CD4-positive, alpha-beta T cell treated with Interleukin-15 for 4 hours (primary cell): ENCODE data around the gene PPP1R26.

ENCODE experiments used
- DNase-seq: peaks from one replicate; pipeline ENCODE4 v3.0.0-alpha.2; 2020; ENCODE audit warnings: low spot score

The PPP1R26 gene

DNA sequence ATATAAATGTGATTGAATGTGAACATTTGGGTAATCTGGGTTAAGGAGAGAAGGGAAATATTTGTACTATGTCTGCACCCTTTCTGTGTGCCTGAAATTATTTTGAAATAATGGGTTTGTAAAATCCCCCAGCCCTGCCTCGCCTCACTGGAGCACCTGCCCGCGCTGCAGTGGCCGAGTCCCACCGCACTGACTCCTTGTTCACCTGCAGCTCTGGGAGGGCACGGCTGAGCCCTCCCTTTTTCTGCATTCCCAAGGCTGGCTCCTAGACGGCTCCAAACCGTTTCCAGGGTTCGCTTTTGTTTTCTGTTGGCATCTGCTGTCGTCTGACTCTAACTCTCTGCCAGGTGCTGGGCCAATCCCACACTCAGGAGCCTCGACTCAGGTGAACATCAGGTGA lies 17.6 kb upstream of the PPP1R26 start:
- DNase-seq, result no peak

DNA sequence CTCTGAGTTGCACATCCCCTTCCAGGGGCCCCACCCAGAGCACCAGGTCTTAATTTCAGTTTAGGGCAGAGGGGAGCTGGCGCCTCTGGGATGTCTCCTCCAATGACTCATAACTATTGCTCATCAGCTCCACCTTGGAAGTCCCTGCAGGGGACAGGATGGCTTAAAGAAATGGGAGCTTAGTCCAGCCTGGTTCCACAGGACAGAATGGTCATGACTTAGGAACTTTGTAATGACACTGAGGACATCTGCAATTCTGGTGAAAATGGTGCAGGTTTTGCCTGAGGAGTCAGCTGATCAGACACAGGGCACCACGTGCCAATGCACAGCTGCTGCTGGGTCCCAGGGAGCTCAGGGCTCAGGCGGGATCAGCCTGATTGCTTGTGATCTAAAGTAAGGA lies 16.4 kb upstream of the PPP1R26 start:
- DNase-seq, result no peak

DNA sequence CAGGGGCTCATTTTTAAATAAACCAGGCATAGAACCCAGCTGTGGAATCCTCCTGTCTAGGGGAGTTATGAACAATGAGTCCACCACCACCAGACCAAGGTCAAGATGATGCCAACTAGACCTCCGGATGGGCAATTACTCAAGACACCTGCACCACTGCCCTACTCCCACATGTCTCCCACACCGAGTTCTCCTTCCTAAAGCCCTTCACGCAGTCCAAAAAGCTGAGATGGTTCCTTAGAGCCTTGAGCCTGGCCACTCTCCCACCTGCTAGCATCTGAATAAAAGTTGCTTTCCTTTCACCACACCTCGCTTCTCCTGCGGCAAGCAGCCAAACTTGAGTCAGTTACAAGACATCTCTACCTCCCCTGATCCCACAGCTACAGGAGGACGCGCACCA lies 15.4 kb upstream of the PPP1R26 start:
- DNase-seq, result no peak

DNA sequence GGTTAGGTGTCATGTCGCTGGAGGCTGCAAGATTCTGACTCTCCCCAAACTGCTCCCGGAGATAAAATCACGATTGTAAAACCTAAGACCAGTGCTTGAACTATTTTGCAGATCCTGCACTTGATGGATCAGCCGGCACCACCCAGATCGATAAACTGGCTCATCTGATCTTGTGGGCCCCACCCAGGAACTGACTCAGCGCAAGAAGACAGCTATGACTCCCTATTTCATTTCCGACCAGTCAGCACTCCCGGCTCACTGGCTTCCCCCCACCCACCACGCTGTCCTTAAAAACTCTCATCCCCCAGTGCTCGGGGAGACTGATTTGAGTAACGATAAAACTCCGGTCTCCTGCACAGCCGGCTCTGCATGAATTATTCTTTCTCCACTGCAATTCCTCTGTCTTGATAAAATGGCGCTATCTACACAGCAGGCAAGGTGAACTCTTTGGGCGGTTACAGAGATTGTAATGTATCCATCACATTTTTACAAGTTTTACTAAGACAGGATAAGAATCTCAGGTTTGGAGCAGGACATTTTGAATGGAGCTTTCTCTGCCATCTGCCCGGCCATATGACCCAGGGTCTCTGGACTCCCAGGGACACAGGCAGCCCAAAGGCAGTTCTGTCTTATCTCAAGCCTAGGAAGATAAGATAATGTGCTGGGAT lies 10.6 kb upstream of the PPP1R26 start:
- DNase-seq, result peak; percentile 57

DNA sequence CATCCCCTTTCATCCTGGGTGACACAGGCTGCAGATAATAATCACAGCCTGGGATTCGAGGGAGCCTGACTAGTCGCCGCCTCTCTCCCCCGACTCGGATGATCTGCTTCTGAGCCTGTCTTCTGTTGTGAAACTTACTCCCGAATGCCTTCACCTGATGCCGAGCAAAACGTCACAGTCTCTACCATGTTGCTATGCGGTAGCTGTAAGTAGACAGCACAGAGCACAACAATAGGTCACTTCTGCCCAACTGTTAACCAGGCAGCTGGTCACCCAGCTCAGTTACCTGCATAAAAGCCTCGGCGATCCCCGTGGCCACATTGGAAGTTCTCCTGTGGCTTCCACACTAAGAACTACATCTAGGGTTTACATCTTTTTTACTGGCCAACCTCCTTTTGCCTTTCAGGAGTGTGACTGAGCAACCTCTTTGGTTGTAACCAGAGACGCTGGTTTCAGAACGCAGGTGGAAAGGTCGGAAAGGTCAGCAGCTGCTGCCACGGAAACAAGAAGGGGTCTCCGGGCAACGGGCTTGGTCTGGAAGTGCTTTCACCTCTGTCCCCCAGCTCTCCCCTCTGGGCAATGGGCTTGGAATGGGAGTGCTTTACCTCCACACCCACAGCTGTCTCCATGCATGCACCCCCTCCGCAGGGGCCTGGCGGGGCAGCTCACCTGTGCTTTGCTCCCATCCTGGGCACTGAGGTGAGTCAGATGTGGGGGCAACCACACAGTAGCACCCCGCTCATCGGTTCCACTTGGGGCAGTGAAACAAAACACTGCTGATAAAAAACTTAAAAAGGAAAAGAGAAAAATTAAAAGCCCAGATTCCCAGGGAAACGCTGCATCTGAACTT lies 7.6 kb upstream of the PPP1R26 start:
- no peak for DNase-seq

DNA sequence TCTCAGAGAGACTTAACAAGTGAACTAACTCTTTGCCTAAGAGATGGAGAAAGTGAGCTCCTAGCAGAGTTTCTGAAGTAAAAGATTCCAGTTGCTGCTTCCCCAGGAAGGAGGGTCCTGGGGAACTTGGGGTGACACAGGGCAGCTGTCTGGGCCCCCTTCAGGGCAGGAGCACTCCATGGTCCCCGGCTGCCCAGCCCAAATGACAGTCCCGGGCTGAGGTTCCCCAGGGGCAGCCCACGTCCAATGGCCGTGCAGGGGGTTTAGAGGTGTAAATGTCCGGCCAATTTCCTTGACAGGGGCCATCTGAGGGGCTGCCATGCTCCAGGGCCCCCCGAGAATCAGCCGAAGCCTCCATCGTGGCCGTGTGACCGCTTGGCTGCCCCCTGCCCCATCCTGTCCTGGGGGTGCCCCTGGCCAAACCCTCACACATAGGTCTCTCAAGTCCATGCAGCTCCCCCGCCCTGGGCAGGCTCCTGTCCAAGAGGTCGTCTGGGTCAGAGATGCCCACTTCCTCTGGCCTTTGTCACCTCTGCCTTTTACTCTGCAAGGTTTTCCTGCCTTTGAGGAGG lies 5.5 kb upstream of the PPP1R26 start:
- DNase-seq, result no peak

DNA sequence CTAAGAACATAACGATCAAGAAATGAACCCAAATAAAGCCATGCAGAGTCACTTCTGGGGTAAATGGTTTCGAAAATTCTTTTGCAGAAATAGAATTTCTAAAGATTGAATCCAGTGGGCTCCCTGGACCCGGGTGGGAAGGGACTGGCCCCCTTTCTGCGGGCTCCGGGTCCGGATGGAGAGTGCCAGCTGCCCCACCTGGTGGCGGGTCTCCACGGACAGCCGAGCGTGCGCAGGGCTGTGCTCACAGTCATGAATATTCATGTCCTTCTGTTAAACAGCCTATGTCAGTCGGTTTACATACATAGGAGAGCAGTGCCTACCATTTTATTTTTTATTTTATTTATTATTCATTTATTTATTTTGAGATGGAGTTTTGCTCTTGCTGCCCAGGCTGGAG lies 4.7 kb upstream of the PPP1R26 start:
- no peak for DNase-seq

DNA sequence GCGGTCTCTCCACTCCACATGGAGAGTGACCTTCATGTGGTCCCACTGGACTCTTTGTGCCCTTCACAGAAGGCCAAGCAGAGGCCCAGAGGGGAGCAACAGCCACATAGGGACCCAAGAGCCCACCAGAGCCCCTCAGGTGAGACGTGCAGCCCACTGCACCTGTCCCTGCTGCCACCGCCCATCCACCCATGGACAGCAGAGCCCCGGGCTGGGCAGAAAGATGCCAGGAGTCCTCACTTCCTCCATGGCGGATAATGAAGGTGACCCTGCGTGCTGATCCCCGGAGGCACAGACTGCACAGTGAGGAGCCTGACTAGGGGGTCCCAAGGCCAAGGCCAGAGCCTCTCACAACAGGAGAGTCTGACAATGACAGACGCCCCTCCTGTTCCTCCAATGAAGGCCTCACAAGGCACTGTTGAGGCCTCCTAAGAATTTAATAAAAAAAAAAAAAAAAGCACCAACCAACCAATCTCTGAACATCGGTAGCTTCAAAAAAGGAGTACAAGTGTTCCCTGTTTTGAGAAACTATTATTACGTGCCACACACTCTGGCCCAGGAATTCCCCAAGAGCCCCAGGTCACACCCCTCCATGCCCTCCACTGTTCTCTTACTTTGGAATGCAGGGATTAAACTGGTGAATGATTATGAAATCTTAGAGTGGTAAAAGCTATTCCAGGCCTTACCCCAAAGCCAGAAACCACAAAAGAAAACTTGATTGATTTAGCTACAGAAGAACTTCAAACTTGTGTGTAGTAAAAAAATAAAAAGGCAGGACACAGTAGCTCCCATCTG lies 2.8 kb upstream of the PPP1R26 start:
- no peak for DNase-seq

DNA sequence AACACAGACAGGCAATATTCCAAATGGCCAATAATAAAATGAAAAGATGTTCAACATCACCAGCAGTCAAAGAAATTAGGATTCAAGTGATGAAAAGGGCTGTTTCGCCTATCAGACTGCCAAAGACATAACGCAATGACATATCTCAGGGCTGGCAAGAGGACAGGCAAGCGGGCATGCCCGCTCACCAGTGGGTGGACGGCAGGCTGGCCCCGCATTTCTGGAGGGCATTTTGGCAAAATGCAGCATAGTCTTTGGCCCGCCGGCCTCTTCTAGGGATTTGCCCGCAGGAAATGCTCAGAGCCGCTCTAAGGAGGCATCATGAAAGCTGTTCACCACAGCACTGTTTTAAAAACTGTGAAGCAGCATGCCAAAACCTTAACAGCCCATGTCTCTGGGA lies 1.4 kb upstream of the PPP1R26 start:
- no peak for DNase-seq

DNA sequence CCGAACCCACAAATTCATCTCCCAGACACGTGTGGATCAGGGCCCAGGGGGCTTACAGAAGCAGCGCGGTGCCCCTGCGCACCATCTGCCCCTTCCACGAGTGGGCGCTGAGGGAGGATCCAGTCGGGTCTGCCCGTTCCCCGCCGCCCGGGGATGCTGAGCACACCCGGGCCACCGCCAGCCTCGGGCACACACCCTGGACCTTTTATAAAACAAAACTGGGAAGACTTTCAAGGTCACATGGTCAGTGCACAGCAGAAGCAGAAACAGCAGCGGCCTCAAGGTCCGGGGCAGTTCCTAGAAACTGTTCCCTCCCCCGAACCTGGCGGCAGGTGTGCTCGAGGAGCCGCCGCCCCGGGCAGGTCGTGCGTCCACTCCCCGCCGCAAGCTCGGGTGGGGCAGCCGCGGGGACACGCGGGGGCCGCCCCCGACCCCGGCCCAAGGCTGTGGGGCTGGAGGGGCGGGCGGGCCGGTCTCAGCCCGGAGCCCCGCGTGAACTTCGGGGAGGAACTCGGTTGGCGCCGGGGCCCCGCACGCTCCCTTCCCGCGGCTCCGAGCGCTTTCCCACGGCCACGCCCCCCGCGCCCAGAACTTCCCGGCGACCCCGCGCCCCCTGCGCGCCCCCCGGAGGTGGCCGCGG lies 633 bp upstream of the PPP1R26 start:
- no peak for DNase-seq

DNA sequence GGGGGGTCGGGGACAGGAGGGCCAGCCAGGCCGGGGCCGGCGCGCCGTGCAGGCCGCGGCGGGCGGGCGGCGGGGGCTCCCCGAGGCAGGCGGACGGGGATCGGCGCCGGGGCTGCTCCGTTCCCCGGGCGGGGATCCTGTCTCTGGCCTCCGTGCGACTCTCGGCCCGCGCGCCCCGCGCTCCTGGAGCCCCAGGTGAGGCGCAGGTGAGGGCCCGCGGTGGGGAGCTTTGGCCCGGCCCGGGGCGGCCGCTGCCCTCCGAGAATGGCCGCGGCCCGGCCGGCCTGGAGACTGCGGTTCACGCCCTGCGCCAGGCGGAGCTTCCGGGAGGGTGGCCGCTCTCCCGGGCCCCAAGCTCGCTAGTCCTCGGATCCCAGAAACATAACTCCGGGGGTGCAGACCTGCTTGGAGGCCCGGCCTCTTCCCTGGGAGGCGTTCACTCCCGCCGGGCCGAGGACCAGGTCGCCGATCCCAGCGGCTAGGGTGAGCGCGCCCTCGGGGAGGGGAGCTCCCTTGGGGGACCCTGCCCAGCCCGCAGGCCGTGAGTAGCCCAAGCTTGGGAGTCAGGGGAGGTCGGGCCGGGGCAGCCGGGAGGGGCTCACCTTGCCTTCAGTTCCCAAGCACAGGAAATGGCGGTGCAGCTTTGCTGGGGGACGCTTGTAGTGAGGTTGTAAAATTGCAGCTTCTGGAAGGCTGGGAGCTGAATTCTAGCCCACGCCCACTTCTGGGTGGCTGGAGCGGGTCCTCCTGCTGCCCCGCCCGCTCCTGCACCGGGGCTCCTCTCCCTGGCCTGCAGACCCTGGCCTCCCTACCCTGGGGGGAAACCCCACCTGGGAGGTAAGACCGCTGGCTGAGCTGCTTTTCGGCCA lies 723 bp downstream of the PPP1R26 start:
- DNase-seq, result no peak

DNA sequence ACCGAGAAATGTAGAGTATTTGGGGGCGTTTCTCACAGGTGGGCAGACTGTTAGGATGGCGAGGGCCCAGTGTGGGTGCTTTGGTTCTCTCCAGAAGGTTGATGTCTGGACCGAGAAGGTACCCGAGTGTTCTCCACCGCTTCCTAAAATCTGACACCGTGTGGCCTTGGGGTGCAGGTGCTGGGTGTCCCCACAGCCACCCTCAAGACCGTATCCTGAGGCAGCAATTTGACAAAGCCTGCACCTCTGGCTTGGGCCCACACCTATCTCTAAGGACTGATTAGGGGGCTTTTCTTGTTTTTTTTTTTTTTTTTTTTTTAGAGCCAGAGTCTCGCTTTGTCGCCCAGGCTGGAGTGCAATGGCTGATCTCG lies 1.3 kb downstream of the PPP1R26 start:
- no peak for DNase-seq

DNA sequence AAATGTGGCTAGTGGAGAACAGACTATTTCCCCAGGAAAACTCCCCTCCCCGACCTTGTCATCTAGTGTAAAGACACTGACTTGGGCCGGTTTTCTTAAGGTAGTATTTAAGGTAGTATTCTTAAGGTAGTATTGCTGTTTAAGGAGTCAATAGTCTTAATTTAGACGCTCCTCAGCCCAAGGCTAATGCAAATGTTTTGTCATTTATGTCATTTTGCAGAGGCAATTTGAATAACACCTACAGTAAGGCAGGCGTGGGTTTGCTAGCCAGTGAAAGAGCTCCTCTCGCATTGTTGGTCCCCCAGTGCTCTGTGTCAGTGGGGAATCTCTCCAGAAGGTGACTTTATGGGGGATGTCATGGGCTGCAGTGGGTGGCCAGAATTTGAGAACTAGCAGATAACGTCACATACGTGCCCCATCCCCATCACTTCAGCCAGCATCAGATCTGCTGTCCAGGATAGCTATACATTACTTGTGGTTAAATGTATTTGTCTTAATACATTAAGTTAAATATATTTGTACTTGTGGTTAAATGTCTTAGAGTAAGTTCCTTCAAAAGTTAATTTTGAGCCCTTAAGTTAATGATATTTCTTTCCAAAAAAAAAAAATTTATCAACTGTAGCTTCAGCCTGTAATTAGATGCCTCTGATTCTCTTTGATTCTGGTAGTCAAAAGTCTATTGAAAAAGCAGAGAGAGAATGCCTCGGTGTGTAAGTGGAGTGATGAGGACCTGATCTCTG lies 2.6 kb downstream of the PPP1R26 start:
- DNase-seq, result no peak

DNA sequence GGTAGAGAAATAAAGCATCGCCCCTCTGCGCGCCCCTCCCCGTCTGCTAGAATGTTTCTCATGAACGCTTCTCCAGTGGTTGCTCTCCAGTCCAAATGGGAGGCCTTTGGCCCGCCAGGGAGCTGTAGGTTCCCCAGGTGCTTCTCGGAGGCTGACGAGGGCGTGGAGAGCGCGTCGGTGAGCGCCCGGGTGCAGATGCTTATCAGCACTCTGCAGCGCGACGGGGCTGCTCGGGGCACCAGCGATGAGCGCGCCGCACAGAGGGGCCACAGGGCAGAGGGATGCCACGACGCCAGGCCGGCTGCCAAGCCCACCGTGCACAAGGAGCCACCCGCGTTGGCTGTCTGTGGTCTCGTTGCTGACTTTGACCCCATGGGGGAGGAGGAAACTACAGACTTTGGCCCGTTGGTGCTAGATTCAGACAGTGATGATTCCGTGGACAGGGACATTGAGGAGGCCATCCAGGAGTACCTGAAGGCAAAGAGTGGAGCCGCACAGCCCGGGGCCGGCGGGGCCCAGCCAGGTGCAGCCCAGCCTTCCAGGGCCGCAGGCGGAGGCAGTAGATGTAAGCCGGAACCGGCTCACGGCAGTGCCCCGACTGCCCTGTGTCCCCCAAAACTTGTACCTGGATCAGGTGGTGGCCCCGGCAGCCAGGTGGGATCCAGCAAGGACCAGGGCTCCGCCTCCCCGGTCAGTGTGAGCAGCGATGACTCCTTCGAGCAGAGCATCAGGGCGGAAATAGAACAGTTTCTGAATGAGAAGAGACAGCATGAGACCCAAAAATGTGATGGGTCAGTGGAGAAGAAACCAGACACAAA lies 5.1 kb downstream of the PPP1R26 start:
- no peak for DNase-seq

DNA sequence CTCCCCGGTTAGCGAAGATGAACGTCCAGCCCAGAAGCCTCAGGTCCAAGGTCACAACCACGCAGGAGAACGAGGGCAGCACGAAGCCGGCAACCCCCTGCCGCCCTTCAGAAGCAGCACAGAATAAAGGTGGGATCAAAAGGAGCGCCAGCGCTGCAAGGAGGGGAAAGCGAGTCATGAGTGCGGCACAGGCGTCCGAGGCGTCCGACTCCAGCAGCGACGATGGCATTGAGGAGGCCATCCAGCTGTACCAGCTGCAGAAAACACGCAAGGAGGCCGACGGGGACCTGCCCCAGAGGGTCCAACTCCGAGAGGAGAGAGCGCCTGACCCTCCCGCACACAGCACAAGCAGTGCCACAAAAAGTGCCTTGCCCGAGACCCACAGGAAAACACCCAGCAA lies 5.8 kb downstream of the PPP1R26 start:
- no peak for DNase-seq

DNA sequence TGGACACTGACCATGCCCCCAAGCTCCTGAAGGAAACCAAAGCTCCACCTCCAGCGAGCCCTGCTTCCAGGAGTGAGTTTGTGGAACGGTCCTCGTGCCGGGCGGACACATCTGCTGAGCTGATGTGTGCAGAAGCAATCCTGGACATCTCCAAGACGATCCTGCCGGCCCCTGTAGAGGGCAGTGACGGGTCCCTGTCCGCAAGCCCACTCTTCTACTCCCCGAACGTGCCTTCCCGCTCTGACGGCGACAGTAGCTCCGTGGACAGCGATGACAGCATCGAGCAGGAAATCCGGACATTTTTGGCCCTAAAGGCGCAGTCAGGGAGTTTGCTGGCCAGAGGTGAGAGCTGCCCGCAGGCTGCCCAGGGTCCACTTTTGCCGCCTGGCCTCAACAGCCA lies 6.2 kb downstream of the PPP1R26 start:
- DNase-seq, result no peak

DNA sequence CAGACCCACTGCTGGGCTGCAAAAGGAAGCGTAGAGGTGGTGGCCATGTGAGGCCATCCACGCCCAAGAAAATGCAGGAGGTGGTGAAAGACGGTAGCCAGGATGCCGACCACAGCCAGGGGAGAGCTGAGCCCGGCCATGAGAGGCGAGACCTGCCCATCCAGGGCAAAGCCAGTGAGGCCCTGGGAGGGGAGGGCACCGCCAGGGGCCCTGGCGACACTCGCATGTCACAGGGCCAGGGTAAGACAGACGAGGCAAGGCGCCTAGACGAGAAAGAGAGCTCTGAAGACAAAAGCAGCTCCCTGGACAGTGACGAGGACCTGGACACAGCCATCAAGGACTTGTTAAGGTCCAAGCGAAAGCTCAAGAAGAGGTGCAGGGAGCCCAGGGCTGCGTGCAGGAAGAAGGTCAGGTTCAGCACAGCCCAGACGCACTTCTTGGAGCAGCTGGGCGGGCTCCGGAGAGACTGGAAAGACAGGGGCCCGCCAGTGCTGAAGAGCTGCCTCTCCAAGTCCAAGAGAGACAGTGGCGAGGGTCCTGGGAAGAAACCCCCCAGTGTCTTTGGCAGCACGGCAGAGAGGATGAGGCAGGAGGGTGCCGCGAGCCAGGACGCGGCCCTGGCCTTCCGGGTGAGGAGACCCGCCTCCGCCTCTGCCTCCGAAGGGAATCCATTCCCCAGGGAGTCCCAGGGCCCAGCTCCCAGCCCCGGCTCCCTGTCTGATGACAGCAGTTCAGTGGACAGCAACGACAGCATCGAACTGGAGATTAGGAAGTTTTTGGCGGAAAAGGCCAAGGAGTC lies 6.9 kb downstream of the PPP1R26 start:
- no peak for DNase-seq

DNA sequence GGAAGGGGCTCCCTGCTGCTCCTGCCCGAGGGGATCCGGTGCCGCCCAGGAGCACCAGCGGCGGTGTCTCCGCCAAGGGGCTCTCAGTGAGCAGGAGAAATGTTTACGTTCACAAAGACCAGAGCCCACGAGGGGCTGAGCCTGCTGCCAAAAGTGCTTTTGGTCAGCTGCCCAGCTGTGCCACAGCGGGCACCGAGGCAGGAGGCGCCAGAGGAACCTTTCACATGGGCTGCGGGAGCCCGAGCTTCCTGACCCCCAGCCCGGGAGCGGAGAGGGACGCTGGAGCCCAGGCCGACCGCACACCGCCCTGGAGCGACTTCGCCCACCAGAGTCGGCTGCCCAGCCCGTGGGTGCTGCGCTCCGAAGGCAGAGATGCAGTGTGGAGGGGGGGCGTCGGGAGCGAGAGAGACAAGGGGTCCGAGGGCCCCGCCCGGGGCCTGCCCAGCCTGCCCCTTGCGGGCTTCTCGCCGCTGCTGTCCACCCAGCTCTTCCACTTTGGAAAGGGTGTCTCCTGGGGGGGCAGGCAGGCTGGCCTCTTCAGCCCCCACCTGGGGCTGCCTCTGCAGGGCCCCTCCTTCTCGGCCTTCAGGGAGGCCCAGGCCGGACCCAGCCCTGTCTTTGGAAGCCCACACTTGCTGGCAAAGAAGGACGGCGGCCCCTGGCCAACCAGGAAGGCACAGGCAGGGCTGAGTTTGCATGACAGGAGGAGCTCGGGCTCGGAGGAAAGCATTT lies 7.9 kb downstream of the PPP1R26 start:
- DNase-seq, result no peak
